ENCODE results near the gene ASB4.

GRCh38 chr7:95457947-95458346 lies 27.8 kb upstream of the ASB4 start:
- no peak for TF ChIP-seq CTCF (IDR thresholded peaks at IDR 0.05; ENCODE audit: extremely low read depth in 1 of 2, insufficient read depth in 1 of 2, low read depth in 1 of 2, low read length in 2 of 2)
- no peak for TF ChIP-seq POLR2AphosphoS5 (IDR thresholded peaks at IDR 0.05; ENCODE audit: insufficient read depth, low read depth, low read length)
- no peak for TF ChIP-seq POLR2A (IDR thresholded peaks at IDR 0.05; ENCODE audit: low read depth, low read length)

Measured in endothelial cell of umbilical vein (primary cell).